HG03139 (cell line): Measurements from ENCODE around the gene FRMD4A.
A peak's percentile ranks its signal among the peaks of the same experiment; 100 is the strongest.
"Not testable (repeated sequence)": the region's sequence is repeated elsewhere in the genome, so short reads cannot be mapped to it uniquely, and the experiment has no call there.

Experiments
- ATAC-seq: cut with Tn5 transposase; IDR thresholded peaks from one replicate; pipeline ENCODE4 v1.9.1; 2021; ENCODE audit not compliant: unreplicated experiment

FRMD4A gene

DNA sequence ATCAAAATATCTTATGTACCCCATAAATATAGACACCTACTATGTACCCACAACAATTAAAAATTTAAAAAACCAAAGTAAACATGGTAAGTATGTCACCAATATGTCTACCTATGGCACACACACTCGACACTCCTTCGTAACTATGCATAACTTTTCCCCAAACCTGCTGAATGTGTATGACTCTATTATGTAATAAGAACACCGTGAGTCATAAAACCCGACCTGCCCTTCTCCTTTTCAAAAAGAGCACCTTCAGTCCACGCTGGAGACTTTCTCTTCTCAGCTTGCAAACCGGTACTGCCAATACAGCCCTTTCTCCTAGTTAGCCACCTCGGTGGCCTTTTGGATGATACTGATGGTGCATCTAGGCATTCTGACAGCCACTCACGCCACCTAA lies 557.7 kb downstream of the FRMD4A start:
- no peak for ATAC-seq

DNA sequence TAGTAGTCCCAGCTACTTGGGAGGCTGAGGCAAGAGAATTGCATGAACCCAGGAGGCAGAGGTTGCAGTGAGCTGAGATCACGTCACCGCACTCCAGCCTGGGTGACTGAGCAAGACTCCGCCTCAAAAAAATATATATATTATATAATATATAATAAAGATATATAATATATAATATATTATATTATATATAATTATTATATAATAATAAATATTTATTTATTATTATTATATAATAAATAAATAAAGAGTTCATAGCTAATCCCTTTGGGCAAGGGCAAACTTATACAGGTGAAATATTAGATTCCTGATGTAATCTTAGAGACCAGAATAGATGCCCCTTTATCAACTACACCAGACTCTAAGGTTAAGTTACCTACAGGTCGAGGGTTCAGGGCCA lies 558.7 kb downstream of the FRMD4A start:
- ATAC-seq = no peak

DNA sequence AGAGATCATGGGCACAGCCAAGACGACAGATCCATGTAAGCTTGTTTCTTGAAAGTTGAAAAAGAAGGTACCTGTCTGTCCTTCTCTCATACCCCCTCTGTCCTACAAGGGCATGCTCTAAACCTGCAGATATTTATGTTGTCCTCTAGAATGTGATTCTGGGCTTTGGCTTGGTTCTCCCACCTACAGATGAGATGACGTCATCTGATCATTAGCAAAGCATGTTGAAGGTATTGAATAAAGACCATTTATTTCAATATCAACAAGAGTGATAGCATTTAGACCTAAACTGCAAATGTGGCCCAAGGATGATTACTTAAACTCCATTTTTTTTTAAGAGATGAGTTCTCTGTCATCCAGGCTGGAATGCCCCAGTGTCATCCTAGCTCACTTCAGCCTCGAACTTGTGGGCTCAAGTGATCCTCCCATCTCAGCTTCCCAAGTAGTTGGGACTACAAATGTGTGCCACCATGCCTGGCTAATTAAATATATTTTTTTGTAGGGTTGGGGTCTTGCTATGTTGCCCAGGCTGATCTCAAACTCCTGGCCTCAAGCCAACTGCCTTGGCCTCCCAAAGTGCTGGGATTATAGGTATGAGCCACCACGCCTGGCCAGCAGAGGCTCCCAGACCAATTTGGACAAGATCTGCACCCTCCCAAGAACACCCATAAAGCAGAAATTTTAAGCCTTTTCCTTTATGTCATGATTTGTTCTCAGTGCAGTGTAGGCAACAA lies 559.8 kb downstream of the FRMD4A start:
- no peak for ATAC-seq

DNA sequence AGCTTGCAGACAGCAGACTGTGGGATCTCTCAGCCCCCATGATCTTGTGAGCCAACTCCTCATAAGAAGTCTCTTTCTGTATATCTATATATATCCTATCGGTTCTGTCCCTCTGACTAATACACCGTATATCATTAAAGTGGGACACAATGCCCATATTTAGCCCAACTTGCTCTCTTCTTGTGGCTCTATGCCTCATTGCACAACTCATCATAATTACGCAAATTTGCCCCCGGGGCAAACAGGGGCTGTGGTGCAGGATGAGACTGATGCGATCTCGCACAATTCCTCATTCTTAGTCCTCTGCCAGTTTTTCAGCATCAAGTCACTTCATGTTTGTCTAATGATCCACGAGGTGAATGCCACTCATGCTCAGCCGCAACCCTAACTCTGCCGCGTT lies 560.8 kb downstream of the FRMD4A start:
- no peak for ATAC-seq

DNA sequence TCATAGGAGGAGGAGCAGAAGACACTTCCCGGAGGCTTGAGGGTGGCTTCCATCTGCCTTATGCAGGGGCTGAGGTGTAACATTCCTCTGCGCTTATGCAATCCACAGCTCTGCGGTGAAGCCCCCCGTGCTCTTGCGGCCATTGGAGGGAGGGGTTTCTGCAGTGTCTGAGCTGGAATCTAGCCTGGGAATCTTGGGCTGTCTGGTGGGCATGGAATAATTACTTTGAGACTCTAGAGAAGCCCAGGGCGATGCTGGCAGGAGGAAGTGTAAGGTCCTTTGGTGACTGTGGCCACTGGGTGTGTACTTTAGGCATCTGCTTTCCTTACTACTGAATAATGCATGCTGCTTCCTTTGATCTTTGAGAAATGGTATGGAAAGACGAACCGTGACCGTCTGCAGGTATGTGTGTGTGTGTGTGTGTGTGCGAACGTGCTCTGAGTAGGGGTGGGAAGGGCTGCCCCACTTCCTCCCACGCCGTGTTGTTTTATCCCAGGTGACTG lies 563.0 kb downstream of the FRMD4A start:
- ATAC-seq = no peak

DNA sequence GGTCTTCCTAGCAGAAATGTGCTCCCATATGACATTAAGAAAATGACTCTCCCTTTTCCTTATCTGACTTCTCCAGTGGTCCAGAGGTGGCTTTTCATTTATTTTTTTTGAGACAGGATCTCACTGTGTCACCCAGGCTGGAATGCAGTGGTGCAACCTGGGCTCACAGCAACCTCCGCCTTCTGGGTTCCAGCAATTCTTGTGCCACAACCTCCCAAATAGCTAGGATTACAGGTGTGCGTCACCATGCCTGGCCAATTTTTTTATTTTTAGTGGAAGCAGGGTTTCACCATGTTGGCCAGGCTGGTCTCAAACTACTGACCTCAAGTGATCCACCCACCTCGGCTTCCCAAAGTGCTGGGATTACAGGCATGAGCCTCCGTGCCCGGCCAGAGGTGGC lies 563.6 kb downstream of the FRMD4A start:
- not testable (repeated sequence) for ATAC-seq

DNA sequence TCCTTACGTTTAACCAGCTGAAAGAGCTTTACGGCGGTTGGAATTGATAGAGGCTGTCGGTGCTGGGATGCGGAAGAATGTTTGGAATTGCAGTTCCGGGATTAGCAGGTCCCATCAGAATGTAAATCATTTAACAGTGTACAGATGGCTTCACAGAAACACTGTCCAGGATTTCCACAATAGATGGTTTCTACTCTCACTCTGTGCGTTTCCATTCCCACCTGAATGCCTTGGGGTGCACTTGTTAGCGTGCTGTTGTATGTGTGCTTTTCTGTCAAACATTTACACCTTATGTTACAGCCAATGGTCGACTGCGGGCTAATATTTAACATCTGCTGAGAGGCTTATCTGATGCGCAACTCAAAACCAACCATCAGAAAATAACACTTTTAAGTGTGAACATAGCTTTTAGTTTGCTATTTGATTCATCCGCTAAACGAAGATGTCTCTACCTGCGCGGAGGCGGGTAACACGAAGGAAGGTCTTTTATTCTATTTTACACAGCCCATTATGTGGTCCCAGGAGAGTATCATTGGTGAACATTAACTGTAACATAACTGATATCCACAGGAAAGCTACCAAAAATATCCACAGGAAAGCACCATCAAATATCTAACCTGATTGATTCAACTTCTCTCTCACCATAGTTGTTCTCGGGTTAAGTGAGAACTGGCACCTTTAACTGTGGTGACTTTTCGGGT lies 564.9 kb downstream of the FRMD4A start:
- peak; percentile 50 for ATAC-seq

DNA sequence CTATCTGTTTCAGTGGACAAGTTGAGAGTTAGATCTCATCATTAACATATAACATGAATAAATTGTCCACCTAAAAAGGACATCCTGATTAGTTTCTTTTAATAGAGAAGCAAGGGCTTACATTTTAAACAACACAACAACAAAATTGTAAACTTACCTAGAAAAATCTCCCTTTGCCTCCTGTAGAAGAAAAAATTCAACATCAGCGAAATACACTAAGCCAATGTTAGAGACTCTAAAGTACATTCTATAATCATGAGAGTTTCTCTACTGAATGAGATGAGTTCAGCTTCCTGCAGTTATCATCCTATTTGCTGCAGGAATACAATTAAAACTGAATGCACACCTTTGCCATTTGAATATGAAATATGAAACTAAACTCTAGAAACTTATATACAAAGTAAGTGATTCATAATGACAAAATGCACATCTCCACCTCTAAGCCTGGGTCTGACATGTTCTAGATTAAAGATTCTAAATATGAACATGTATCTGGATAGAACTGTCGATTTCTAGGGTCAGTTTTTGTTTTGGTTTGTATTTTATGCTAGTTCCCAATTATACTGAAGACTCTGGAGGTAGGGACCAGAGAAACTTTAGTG lies 569.1 kb downstream of the FRMD4A start:
- ATAC-seq = no peak

DNA sequence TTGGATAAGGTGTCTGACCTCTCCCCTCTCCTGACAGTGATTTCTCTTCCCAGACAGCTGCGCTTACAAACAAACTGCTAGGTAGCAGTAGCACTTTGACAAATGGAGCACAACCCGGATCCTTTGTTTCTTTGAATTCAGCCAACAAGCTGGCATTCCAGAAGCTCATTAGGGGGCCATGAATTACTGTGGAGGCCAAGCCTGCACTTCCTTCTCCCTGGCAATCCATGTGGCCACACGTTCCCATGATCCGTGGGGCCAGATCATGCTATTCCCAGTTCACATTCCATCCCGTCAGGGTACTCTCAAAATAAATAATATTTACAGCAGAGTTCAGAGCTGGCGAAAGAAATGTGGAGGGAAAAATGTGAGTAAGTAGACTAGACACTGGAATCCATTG lies 571.6 kb downstream of the FRMD4A start:
- ATAC-seq = no peak

DNA sequence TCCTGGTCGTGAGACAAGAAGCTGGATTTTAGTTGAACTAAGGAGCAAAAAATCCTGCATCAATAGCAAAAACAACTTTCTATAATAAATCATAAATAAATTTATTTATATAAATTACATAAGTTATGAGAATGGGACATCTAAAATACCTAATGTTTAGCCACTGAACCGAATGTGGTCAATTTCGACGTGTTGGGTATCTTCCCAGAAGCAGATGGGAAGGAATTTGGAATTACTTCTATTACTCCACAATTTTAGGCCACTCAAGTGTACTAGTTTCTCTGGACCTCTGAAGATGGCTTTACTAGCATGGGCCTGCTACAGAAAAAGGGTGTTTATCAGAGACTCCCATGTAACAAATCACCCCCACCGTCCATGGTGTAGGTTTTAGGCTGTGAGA lies 572.0 kb downstream of the FRMD4A start:
- no peak for ATAC-seq

DNA sequence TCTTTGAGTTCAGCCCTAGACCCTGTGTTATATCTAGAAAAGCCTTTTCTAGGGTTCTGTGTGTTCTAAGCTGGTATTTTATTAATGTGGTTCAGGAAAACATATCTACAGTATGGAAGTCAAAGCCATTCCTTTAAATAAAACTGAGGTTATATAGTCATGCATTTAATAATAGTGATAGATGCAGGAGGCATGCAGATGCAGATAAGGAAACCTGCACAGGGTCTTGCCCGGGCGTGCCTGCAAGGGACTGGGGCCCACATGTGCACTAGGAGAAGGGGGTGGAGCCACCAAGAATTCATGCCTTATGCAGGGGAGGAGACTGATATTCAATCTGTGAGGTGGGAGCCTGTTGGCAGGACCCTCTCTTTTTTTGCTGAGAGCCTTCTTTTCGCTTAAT lies 572.4 kb downstream of the FRMD4A start:
- ATAC-seq = no peak

DNA sequence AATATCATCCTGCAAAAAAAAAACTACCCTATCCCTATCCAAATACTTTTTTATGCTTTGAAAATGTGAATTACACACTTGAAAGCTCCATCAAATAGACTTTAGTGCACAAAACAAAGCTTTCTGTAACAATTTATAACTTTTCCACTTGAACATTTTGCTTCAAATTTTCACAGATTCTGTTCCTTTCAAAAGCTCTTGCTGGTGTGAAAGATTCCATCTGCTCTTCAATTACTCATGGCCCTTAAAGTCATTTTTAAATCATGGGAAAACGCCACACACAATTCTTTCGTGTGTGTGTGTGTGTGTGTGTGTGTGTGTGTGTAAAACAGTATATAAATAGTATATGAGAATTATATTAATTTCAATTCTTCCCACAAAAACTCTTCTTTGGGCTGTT lies 576.4 kb downstream of the FRMD4A start:
- no peak for ATAC-seq

DNA sequence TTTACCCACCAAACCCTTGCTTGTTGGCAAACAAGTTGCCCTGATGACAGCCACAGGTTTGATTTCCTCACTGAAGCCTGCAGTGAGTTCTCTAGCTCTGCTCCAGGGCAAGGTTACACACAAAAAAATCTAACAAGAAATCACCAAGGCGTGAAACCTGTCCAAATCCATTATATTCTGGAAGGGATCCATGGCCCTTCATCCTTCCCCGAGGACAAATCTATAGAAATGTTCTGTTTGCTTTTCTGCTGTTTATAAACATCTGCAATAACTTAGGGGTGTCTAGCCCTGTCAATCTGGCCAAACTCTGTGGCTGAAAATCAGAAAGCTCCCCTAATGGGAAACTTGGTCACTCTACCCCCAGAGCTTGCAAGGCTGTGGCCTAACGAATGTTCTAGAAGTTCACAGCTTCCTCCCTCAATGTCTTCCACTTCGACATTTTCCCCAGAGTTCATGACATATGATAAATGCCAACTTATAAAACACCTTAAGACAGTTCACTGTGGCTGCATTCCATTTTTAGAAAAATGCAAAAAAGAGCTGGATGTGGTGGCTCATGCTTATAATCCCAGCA lies 579.4 kb downstream of the FRMD4A start:
- ATAC-seq = no peak

DNA sequence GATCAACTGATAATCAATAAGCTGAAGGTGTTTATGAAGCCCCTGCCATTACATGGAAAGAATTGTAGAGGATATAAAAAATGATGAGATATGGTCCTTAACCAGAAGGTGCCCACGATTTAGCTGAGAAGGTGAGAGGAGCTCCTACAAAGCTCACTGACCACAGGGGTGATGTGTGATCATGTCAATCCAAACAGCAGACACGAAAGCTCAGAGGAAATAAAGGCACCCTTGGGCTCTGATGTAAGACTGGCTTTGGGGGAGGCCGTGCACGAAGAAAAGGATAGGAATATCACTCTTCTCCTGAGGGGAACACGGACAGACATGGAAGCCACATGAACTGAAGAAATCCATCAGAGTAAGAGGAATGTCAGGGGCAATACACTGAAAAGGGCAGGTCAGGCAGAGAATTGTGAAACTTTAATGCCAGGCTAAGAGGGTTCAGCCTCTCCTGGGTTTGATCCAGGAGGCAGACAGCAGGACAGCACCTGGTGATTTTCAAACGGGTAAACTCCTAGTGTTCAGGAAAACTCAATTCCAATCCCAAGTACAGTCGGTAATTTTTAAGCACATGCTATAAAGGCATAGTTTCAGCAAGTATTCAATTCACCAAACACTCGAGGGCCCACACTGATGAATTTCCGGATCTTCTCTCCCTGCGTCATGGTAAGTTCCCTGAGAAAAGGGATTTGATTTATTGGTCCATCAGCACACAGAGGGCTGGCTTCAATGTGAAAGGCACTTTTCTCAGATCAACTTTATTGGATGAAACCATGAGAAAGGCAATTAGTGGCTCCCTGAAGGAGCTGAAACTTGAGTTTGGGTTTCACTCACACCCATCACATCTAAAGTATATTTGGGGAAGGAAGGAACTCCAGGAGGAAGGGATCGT lies 580.2 kb downstream of the FRMD4A start:
- ATAC-seq = no peak

DNA sequence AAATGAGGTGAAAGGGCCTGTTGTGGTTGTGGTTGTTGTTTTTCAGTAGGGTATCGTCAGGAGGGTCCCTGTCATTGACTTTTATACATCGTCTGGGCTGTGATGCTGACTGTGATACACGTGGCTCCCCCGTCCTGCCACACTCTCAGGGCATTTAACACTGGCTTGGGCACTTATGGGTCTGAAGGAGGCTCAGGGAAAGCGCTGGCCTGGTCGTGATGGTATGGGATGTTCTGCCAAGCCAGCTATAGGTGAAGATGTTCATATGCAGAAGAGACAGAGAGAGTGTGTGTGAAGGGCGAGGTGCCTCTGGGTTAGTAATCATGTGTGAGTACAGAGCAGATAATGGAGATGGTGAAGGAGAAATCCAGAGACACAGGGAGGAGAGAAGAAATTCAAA lies 585.5 kb downstream of the FRMD4A start:
- no peak for ATAC-seq

DNA sequence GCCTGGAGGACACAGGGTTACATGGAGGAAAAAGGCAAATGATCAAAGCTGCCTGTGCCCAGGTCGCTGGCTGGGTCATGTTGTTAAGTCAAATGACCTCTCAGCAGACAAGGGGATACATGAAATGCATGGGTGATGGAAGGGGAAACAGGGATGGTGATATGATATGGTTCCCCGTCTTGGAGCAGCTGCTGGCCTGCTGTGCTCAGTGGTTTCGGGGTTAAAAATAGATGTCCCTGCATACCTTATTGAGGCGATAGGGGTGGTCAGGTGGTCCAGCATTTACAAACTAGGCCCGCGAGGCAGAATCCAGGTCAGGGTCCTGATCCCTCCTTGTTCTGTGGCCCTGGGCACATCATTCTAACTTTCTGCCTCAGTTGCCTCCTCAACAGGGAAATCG lies 586.8 kb downstream of the FRMD4A start:
- no peak for ATAC-seq

DNA sequence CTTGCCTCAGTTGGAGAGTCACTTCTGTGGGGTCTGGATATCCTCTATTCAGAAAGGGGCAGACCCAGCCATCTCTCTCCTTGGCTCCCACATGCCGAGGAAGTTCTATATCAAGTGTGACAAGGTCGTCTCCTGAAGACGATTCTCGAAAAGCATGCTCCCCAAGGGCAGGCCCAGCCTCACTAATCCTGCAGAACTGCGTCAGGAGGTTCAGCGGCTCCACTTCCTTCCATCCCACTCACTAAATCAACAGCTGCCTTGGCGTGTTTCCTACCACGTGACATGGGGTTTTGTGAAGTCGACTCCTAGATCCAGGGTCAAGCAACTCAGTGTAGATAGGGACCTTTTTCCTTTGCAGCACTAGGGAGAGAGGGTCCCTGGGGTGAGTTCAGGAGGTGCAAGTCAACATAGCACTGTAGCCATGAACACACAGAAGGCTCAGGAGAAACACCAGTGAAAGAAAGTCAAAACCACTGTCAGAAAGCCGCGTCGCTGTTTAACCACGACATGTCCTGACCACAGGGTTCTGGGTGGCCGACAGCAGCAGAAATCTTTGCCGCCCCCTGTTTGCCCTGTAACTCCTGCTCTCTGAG lies 587.5 kb downstream of the FRMD4A start:
- no peak for ATAC-seq

DNA sequence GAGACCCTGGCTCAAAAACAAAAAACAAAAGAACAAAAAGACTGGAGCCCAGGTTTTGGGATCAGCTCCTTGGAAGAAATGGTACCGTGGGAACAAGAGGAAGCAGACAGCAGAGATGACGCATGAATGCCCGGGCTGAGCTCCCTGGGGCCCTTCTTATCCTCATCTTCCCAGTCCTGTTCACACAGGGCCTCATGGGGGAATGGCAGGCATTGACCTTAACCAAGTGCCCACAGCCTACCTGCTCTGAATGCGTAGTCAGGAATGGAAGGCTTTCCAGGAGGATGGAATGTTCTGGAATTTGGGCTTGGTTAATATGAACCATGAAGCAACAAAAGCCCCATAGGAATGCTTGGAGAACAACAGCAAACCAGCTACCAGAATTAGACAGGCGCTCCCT lies 589.3 kb downstream of the FRMD4A start:
- no peak for ATAC-seq

DNA sequence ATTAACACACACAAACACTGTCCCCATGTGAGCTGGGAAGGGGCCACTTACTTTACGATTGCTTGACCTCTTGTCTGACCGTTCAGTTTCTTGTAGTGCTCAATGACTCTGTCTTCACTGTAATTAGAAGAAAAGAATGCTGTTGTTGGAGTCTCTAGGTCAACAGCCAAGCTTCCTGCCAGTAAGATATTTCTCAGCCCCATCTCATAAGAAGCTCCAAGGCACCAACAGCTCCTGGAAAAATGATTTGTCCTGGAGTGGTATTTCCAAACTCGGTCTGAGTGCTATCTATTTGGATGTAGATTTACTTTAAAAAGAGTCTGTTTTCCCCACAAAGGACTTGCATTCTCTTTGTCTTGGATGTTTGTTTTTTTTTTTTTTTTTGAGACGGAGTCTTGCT lies 590.3 kb downstream of the FRMD4A start:
- no peak for ATAC-seq

DNA sequence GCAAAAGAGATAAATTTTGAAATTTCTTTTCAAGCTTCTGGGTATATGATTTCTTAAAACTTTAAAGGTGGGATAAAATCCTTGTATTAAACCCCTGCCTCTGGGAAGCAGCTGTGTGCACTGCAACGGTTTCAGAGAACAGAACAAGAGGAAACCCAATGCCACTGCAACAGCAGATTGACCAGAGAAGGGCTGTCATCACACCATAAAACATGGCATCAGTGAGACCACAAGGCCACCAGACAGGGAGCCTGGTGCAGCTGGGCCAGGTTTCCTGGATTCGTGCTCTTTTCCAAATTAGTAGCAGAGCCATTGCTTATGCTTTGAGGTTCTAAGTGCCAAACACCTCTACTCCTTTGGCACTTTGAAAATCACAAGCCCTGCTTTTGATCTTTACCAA lies 591.5 kb downstream of the FRMD4A start:
- ATAC-seq = no peak
